Measurements from ENCODE around the gene PABPC3. TPM values are rescaled to one million over a fixed set of nuclear protein-coding genes. Genes with fewer than 3 reads are reported as not detected.

The PABPC3 gene
- total RNA-seq, 3 donors from 2014 or later = 0.17 to 0.22 TPM; not detected in 1

DNA sequence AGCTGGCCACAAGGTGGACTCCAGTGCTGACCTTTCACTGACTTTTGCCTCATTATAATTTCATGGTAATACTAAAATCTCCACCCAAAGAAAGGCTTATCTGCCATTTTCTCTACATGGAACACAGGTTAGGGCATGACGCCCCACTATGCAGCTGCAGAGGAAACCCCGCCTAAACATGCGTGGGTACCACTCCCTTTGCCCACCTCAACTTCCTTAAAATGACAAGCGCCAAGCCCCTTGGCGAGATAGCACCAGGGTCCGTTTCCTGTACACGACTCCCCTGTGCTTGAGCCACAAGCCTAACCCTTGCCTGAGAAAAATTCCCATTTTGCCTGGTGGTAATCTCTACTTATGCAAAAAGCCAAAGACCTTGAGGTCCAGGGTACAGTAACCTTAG is 36.0 kb upstream of the PABPC3 start:
- intact Hi-C loops (cut with DNase I, micrococcal nuclease) = no loop called here
- DNase-seq = no peak
- Histone ChIP-seq H3K4me1 (ENCODE audit: low read depth) (no peaks in the 10 kb centered on the region), H3K4me3 (no peak overlapping the region), H3K36me3 (ENCODE audit: low read depth) (no peaks in the 10 kb centered on the region), H3K9me3 (no peaks in the 10 kb centered on the region)
- ATAC-seq = no peak
- TF ChIP-seq, protein P1, sequence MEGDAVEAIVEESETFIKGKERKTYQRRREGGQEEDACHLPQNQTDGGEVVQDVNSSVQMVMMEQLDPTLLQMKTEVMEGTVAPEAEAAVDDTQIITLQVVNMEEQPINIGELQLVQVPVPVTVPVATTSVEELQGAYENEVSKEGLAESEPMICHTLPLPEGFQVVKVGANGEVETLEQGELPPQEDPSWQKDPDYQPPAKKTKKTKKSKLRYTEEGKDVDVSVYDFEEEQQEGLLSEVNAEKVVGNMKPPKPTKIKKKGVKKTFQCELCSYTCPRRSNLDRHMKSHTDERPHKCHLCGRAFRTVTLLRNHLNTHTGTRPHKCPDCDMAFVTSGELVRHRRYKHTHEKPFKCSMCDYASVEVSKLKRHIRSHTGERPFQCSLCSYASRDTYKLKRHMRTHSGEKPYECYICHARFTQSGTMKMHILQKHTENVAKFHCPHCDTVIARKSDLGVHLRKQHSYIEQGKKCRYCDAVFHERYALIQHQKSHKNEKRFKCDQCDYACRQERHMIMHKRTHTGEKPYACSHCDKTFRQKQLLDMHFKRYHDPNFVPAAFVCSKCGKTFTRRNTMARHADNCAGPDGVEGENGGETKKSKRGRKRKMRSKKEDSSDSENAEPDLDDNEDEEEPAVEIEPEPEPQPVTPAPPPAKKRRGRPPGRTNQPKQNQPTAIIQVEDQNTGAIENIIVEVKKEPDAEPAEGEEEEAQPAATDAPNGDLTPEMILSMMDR (IDR thresholded peaks at IDR 0.05) = no peak

DNA sequence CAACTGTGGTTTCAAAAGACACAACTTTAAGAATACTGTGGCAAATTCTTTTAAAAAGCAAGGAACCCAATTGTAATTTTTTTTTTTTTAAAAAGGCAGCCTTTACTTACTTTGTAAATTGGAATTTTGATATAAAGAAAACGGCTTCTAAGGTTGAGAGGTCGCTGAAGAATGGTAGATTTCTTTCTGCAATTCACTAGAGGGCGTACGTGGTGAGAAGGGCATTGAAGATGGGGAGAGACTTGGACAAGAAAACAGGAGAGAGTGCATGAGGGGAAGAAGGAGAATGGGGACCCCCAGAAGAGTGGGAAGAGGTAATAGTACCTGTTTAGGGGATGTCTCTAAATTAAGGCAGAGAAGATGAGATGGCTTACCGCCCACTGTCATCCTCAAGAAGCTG is 33.5 kb upstream of the PABPC3 start:
- DNase-seq = no peak

DNA sequence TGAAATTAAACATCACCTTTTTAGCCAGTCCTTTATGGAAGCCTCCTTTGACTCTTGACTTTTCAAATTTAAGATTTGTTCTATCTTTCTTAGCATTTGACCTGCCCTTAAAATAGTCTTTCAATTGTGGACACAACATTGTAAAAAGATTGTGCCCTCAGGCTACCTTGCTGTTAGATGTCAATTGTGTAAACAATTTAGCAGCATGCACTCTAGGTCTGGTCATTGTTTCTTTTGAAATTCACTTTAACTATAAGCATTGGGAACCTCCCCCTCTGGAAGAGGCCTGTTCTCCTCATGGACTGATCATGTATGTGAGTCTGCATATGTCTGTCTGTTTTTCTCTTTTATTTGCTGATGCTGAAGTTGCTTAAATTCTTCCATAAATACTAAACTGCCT is 31.5 kb upstream of the PABPC3 start:
- H3K4me1 ChIP-seq (ENCODE audit: low read depth) = no peaks in the 10 kb centered on the region
- DNase-seq (no peak), ATAC-seq (no peak)
- TF ChIP-seq, protein P1 (IDR thresholded peaks at IDR 0.05) = no peak
- intact Hi-C loops (cut with DNase I, micrococcal nuclease) = no loop called here
- no peaks in the 10 kb centered on the region for H3K36me3 ChIP-seq (ENCODE audit: low read depth)
- H3K4me3 ChIP-seq = no peak overlapping the region
- H3K9me3 ChIP-seq = no peaks in the 10 kb centered on the region

More for the DNA sequence above, 33.5 kb upstream of the PABPC3 start:
- no peak overlapping the region for H3K4me3 ChIP-seq
- TF ChIP-seq, protein P1 (IDR thresholded peaks at IDR 0.05) = no peak
- H3K9me3 ChIP-seq = no peaks in the 10 kb centered on the region
- no peak for ATAC-seq
- intact Hi-C loops (cut with DNase I, micrococcal nuclease) = no loop called here
- H3K36me3 ChIP-seq (ENCODE audit: low read depth) = no peaks in the 10 kb centered on the region
- H3K4me1 ChIP-seq (ENCODE audit: low read depth) = no peaks in the 10 kb centered on the region

DNA sequence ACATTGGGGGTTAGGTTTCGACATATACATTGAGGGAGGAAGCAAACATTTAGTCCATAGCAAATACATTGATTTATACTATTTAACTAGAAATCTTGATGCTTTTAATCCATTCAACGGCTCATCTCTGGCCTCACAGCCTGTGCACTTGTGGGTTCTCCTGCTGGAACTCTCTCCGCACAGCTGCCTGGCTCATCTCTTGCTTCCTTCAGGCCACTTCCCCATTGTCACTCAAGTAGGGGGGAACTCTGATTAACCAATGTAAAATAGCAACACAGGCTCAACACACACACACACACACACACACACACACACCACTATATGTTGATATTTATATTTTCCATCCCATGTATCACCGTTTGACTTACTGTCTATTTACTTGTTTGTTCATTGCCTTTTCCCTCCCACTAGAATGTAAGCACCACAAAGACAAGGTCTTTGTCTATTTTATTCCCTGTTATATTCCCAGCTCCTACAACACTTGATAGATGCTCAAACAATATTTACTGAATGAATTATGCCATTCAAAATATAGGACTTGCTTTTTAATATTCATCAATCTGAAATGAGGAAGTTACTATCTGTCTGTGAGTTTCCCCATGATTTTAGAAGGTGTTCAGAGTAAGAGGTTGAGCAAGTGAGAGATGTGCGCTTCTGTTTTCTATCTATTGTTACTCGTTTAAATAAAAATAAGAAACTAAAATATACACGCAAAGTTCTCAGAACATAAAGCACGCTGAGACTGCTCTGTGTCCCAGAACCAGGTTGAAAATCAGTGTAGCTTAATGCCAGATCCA is 29.8 kb upstream of the PABPC3 start:
- Histone ChIP-seq H3K9me3 (no peaks in the 10 kb centered on the region), H3K4me1 (ENCODE audit: low read depth) (no peaks in the 10 kb centered on the region), H3K36me3 (ENCODE audit: low read depth) (no peaks in the 10 kb centered on the region), H3K4me3 (no peak overlapping the region)
- TF ChIP-seq, protein P1 (IDR thresholded peaks at IDR 0.05) = no peak
- intact Hi-C loops (cut with DNase I, micrococcal nuclease) = no loop called here
- no peak for ATAC-seq
- no peak for DNase-seq

DNA sequence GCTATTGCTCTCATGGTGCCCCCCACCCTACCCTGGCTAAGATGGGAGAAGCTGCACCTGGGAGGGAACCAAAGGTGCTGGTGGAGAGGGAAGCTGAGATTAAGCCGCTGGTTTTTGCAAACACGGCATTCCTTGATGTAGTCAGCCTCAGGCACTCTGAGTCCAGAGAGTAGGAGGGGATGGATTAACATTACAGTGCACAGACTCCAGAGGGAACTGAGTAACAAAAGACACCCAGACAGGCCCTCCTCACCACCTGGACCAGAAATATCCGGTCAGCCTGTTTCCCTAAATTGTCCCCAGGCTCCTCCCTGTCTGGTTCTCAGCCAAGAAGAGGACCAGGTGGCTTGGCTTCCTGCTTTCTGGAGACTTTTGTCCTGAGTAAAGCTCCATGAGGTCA is 28.9 kb upstream of the PABPC3 start:
- no peak for DNase-seq
- H3K4me1 ChIP-seq (ENCODE audit: low read depth) = no peaks in the 10 kb centered on the region
- TF ChIP-seq, protein P1 (IDR thresholded peaks at IDR 0.05) = no peak
- H3K9me3 ChIP-seq = no peaks in the 10 kb centered on the region
- no peaks in the 10 kb centered on the region for H3K36me3 ChIP-seq (ENCODE audit: low read depth)
- intact Hi-C loops (cut with DNase I, micrococcal nuclease) = no loop called here
- H3K4me3 ChIP-seq = no peak overlapping the region
- no peak for ATAC-seq
